ENCODE measurements around the gene FOXF1. TPM values are rescaled to one million over a fixed set of nuclear protein-coding genes. Genes with fewer than 3 reads are reported as not detected.
A peak's percentile ranks its signal among the peaks of the same experiment; 100 is the strongest.

FOXF1 gene
- total RNA-seq, 1 donor from 2014 or later, result 46.4 TPM

DNA sequence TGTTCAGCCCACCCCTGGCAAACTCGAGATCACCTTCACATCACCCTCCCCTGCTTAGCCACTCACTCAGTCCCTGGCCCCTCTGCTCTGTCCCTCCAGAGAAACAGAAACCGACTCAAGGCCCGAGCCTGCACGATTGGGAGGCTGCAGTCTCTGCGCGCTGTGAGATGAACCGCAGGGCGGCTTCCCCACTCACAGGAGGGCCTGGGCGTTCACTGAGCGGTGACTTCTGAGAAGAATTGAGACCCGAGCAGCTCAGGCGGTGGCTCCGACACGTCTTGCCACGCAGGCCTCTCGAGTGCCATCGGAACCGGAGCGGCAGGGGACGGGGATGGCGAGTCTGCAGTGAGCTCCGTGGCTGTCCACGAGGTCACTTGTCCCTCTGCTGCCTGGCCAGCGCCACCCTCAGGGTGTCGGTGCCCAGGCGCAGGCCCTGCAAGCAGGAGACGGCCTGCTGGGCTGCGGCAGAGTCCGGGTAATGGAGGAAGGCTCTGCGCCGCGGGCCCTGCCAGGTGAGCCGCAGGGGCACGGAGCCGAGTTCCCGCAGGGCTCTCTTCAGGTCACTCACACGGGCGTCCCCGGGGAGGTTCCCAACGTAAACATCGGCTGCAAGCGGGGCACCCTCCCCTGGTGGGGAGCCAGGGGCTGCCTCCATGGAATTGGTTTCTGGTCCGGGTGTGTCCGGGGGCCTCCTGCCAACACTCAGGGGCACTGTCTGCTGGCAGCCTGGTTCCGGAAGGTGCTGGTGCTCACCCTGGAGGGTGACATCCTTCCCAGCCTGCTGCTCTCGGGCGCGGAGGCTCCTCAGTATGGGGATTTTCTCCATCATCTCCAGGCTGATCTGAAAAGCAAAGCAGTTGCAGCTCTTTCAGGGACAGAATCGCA is 21.6 kb downstream of the FOXF1 start:
- Histone ChIP-seq H3K27me3 (no peaks in the 10 kb centered on the region), H3K36me3 (peaks cover 24% of the 10 kb centered on the region), H3K27ac (no peak overlapping the region), H3K9me3 (no peaks in the 10 kb centered on the region), H3K4me1 (no peaks in the 10 kb centered on the region), H3K4me3 (no peak overlapping the region)
- intact Hi-C loops (cut with DNase I), result no loop called here
- DNase-seq (peak; percentile 59), ATAC-seq (no peak)
- TF ChIP-seq, protein P1, sequence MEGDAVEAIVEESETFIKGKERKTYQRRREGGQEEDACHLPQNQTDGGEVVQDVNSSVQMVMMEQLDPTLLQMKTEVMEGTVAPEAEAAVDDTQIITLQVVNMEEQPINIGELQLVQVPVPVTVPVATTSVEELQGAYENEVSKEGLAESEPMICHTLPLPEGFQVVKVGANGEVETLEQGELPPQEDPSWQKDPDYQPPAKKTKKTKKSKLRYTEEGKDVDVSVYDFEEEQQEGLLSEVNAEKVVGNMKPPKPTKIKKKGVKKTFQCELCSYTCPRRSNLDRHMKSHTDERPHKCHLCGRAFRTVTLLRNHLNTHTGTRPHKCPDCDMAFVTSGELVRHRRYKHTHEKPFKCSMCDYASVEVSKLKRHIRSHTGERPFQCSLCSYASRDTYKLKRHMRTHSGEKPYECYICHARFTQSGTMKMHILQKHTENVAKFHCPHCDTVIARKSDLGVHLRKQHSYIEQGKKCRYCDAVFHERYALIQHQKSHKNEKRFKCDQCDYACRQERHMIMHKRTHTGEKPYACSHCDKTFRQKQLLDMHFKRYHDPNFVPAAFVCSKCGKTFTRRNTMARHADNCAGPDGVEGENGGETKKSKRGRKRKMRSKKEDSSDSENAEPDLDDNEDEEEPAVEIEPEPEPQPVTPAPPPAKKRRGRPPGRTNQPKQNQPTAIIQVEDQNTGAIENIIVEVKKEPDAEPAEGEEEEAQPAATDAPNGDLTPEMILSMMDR (IDR thresholded peaks at IDR 0.05), result no peak

DNA sequence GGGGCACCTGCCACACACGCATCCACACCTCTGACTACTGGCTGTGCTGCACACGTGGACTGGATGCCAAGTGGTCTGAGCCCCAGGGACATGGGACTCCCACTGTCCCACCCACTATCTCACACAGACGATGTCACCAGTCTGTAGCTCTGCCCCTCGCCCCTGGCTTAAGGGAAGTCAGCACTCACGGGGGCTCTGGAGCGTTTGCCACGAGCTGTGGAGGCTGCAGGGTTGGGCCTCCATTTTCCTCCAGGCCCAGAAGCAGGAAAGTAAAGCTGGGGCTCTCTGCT is 22.1 kb downstream of the FOXF1 start:
- TF ChIP-seq, protein P1 (IDR thresholded peaks at IDR 0.05), result no peak
- Histone ChIP-seq H3K27me3 (no peaks in the 10 kb centered on the region), H3K27ac (no peak overlapping the region), H3K36me3 (peaks cover 30% of the 10 kb centered on the region), H3K4me3 (no peak overlapping the region), H3K9me3 (no peaks in the 10 kb centered on the region), H3K4me1 (no peaks in the 10 kb centered on the region)
- ATAC-seq (no peak), DNase-seq (no peak)
- intact Hi-C loops (cut with DNase I), result no loop called here

DNA sequence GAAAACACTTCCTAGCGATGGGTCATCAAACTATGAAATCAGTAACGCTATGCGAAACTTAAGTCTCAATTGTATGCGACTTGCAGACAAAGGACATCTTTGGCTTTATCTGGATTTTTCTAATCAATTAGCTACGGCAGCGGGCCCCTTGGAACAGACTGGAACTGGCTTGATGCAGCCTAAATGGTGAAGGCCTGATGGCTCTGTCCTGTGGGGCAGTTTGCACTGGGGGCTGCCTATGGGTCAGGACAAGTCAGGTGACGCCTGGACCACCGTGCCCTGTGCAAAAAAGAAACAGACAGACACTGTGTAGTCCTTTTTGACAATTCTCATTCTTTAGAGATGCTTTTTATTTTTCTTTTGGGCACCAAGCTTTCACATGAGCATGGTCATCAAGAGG is 22.7 kb downstream of the FOXF1 start:
- Histone ChIP-seq H3K9me3 (no peaks in the 10 kb centered on the region), H3K36me3 (peaks cover 36% of the 10 kb centered on the region), H3K4me3 (no peak overlapping the region), H3K27me3 (no peaks in the 10 kb centered on the region), H3K27ac (no peak overlapping the region), H3K4me1 (no peaks in the 10 kb centered on the region)
- DNase-seq (no peak), ATAC-seq (no peak)
- TF ChIP-seq, protein P1 (IDR thresholded peaks at IDR 0.05), result no peak
- intact Hi-C loops (cut with DNase I), result no loop called here

DNA sequence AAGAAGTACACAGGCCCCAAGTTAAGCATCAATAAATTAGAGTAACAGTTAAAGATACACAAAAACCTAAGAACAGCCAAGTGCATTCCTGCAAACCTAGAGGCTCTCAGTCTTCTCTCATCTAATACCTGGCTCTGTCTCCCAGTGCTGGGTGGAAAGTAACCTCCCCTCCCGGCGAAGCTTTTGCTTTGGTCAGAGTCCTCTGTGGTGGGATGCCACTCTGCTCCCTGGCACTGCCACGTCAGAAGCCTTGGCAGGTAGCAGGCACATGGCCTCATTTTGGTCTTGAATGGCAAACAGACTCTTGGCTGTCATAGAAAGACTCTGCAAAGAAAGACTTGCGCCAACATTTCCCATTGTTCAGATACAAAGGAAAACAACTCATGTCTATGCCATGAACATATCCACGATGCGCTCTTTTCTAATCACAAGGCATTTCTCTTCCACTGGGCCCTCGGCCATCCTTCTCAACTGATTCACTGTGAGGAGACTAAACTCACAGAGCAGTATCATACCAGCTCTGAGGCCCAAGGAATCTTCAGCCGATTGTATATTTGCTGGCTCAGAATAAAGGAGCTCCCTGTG is 23.5 kb downstream of the FOXF1 start:
- peaks cover 44% of the 10 kb centered on the region for H3K36me3 ChIP-seq
- no peak for ATAC-seq
- intact Hi-C loops (cut with DNase I), result no loop called here
- no peak overlapping the region for H3K4me3 ChIP-seq
- H3K4me1 ChIP-seq, result no peaks in the 10 kb centered on the region
- no peak overlapping the region for H3K27ac ChIP-seq
- TF ChIP-seq, protein P1 (IDR thresholded peaks at IDR 0.05), result no peak
- no peaks in the 10 kb centered on the region for H3K9me3 ChIP-seq
- no peaks in the 10 kb centered on the region for H3K27me3 ChIP-seq
- DNase-seq, result no peak

DNA sequence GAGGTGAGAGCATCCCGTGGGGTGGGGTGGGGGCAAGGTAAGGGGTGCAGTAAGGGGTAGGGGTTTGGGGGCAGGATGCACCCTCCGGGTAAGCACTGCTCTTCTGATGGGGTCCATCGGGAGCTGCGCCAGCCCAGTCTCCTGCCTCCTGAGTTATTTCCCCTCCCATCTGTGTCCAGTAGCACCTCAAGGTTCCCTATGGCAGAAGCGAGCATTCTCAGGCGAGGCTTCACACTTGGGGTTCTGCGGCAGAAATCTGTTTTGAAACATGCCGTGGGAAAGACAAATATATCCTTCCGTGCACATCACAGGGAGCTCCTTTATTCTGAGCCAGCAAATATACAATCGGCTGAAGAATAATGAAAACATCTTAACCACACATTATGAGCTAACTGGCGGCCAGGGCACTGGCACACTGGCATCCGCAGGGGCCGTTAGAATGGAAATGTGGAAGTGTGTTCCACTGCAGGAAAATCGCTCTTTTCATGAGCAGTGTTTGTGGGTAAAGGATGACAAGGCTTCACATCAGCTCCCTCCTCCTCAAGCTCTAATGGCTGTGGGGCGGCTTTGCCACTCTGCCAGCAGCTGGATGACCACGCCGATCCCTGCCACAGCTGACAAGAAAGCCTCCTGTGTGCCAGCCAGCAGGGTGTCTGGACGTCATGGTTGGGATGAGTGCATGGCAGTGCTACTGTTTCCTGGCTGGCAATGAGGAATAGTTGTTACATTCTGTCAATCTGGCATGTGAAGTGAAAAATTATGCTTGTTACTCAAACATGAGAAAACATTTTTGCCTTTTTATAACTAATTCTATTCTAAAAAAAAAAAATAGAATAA is 24.7 kb downstream of the FOXF1 start:
- no peak for DNase-seq
- no peaks in the 10 kb centered on the region for H3K9me3 ChIP-seq
- peaks cover 55% of the 10 kb centered on the region for H3K36me3 ChIP-seq
- TF ChIP-seq, protein P1 (IDR thresholded peaks at IDR 0.05), result no peak
- no peak for ATAC-seq
- no peak overlapping the region for H3K27ac ChIP-seq
- H3K4me3 ChIP-seq, result no peak overlapping the region
- H3K27me3 ChIP-seq, result no peaks in the 10 kb centered on the region
- intact Hi-C loops (cut with DNase I), result no loop called here
- no peaks in the 10 kb centered on the region for H3K4me1 ChIP-seq

Measured in upper lobe of right lung (tissue), 1 donor.